GM18907 (cell line): ENCODE results near the gene MFSD2A.
"Not testable (repeated sequence)": the region's sequence is repeated elsewhere in the genome, so short reads cannot be mapped to it uniquely, and the experiment has no call there.

ENCODE experiments used
- ATAC-seq: cut with Tn5 transposase; IDR thresholded peaks from one replicate; pipeline ENCODE4 v1.9.1; 2021; ENCODE audit warnings: mild to moderate bottlenecking, moderate library complexity; ENCODE audit not compliant: unreplicated experiment

MFSD2A gene

GRCh38 chr1:39940253-39940652 is 14.7 kb upstream of the MFSD2A start:
- ATAC-seq = no peak

- no peak for ATAC-seq
These were observed 13.7 kb upstream of the MFSD2A start for GRCh38 chr1:39940980-39941871.

- ATAC-seq = no peak
These were observed 11.3 kb upstream of the MFSD2A start for GRCh38 chr1:39943471-39944290.

GRCh38 chr1:39944410-39945112 is 10.4 kb upstream of the MFSD2A start:
- no peak for ATAC-seq

GRCh38 chr1:39946216-39946615 is 8.7 kb upstream of the MFSD2A start:
- no peak for ATAC-seq

GRCh38 chr1:39947260-39947659 is 7.7 kb upstream of the MFSD2A start:
- no peak for ATAC-seq

- ATAC-seq = no peak
These were observed 5.1 kb upstream of the MFSD2A start for GRCh38 chr1:39949891-39950290.

- ATAC-seq = no peak
These were observed 3.0 kb upstream of the MFSD2A start for GRCh38 chr1:39951926-39952325.

- no peak for ATAC-seq
These were observed 2.4 kb upstream of the MFSD2A start for GRCh38 chr1:39952359-39953110.

GRCh38 chr1:39954324-39954869 is 548 bp upstream of the MFSD2A start:
- no peak for ATAC-seq

GRCh38 chr1:39955547-39956539 is 898 bp downstream of the MFSD2A start:
- peak; percentile 33 for ATAC-seq

- no peak for ATAC-seq
These were observed 2.5 kb downstream of the MFSD2A start for GRCh38 chr1:39957299-39958015.

- ATAC-seq = no peak
These were observed 3.7 kb downstream of the MFSD2A start for GRCh38 chr1:39958403-39959200.

- no peak for ATAC-seq
These were observed 4.8 kb downstream of the MFSD2A start for GRCh38 chr1:39959651-39960333.

- no peak for ATAC-seq
These were observed 5.5 kb downstream of the MFSD2A start for GRCh38 chr1:39960431-39960958.

GRCh38 chr1:39962450-39962825 is 7.5 kb downstream of the MFSD2A start:
- no peak for ATAC-seq

GRCh38 chr1:39962964-39963363 is 8.0 kb downstream of the MFSD2A start:
- ATAC-seq = not testable (repeated sequence)
